ENCODE measurements around the gene SCGN. TPM values are rescaled to one million over a fixed set of nuclear protein-coding genes. Genes with fewer than 3 reads are reported as not detected.
"Not testable (repeated sequence)": the region's sequence is repeated elsewhere in the genome, so short reads cannot be mapped to it uniquely, and the experiment has no call there.

SCGN gene
- total RNA-seq, 1 donor from 2014 or later = 1.2 TPM

GRCh38 chr6:25748049-25748448 lies 96.0 kb downstream of the SCGN start:
- H3K27ac Mint-ChIP-seq (ENCODE audit: unreplicated experiment) = no peak overlapping the region
- TF ChIP-seq CTCF (IDR thresholded peaks at IDR 0.05; ENCODE audit: partially characterized antibody, unreplicated experiment) = no peak

GRCh38 chr6:25748601-25749517 lies 96.8 kb downstream of the SCGN start:
- not testable (repeated sequence) for H3K4me1 Mint-ChIP-seq (ENCODE audit: low read depth, unreplicated experiment); H3K36me3 Mint-ChIP-seq (ENCODE audit: unreplicated experiment); H3K4me3 Mint-ChIP-seq (ENCODE audit: unreplicated experiment); DNase-seq; H3K27ac Mint-ChIP-seq (ENCODE audit: unreplicated experiment); H3K27me3 Mint-ChIP-seq (ENCODE audit: unreplicated experiment); H3K9me3 Mint-ChIP-seq (ENCODE audit: unreplicated experiment)

More at GRCh38 chr6:25748049-25748448, 96.0 kb downstream of the SCGN start:
- H3K4me1 Mint-ChIP-seq (ENCODE audit: low read depth, unreplicated experiment) = peaks cover 8% of the 10 kb centered on the region
- no peak overlapping the region for H3K4me3 Mint-ChIP-seq (ENCODE audit: unreplicated experiment)
- H3K36me3 Mint-ChIP-seq (ENCODE audit: unreplicated experiment) = no peaks in the 10 kb centered on the region
- H3K9me3 Mint-ChIP-seq (ENCODE audit: unreplicated experiment) = no peaks in the 10 kb centered on the region
- H3K27me3 Mint-ChIP-seq (ENCODE audit: unreplicated experiment) = peaks cover under 1% of the 10 kb centered on the region
- no peak for DNase-seq

GRCh38 chr6:25749837-25750236 lies 97.8 kb downstream of the SCGN start:
- H3K36me3 Mint-ChIP-seq (ENCODE audit: unreplicated experiment) = no peaks in the 10 kb centered on the region
- peaks cover 2% of the 10 kb centered on the region for H3K9me3 Mint-ChIP-seq (ENCODE audit: unreplicated experiment)
- peaks cover 2% of the 10 kb centered on the region for H3K27me3 Mint-ChIP-seq (ENCODE audit: unreplicated experiment)
- TF ChIP-seq CTCF (IDR thresholded peaks at IDR 0.05; ENCODE audit: partially characterized antibody, unreplicated experiment) = no peak
- H3K4me1 Mint-ChIP-seq (ENCODE audit: low read depth, unreplicated experiment) = peaks cover 8% of the 10 kb centered on the region
- no peak overlapping the region for H3K27ac Mint-ChIP-seq (ENCODE audit: unreplicated experiment)
- H3K4me3 Mint-ChIP-seq (ENCODE audit: unreplicated experiment) = no peak overlapping the region
- DNase-seq = no peak

GRCh38 chr6:25750906-25751305 lies 98.9 kb downstream of the SCGN start:
- no peaks in the 10 kb centered on the region for H3K36me3 Mint-ChIP-seq (ENCODE audit: unreplicated experiment)
- H3K27me3 Mint-ChIP-seq (ENCODE audit: unreplicated experiment) = peaks cover 2% of the 10 kb centered on the region
- H3K9me3 Mint-ChIP-seq (ENCODE audit: unreplicated experiment) = peaks cover 2% of the 10 kb centered on the region
- DNase-seq = no peak
- TF ChIP-seq CTCF (IDR thresholded peaks at IDR 0.05; ENCODE audit: partially characterized antibody, unreplicated experiment) = no peak
- no peak overlapping the region for H3K27ac Mint-ChIP-seq (ENCODE audit: unreplicated experiment)
- H3K4me1 Mint-ChIP-seq (ENCODE audit: low read depth, unreplicated experiment) = peaks cover 8% of the 10 kb centered on the region
- no peak overlapping the region for H3K4me3 Mint-ChIP-seq (ENCODE audit: unreplicated experiment)

Other genes starting within 250 kb of the SCGN start
- gene SLC17A4, start 102.5 kb downstream of the SCGN start, total RNA-seq (ENCODE audit: unreplicated experiment) = not detected
- gene SLC17A1, start 179.8 kb downstream of the SCGN start, total RNA-seq (ENCODE audit: unreplicated experiment) = not detected
- not detected for gene SLC17A3, start 222.0 kb downstream of the SCGN start, total RNA-seq (ENCODE audit: unreplicated experiment)